Skeletal muscle tissue (tissue), 2 donors: Measurements from ENCODE around the gene SSBP1. TPM values are rescaled to one million over a fixed set of nuclear protein-coding genes. Genes with fewer than 3 reads are reported as not detected.

Experiments
- small RNA-seq: library from RNA; depleted of rRNA; stranded (forward); fragments of <200 nt; gene quantifications from one replicate; pipeline ENCODE3, GENCODE V24; 2014
- total RNA-seq: library from RNA; depleted of rRNA; stranded (reverse); fragments of >200 nt; gene quantifications from one replicate; pipeline ENCODE4 v1.2.3, GENCODE V29; 2014

SSBP1 gene
- total RNA-seq, 1 donor from 2014 or later = 101 TPM

Small RNAs within 50 kb of the gene (small RNA-seq; reads per million reads assigned to genes)
- gene RNU1-82P = not detected

Other genes with a start within 250 kb of the SSBP1 start
- gene AGK, start 186.9 kb upstream of the SSBP1 start, total RNA-seq = 18.8 TPM
- 11.5 TPM for gene DENND11, start 36.2 kb upstream of the SSBP1 start, total RNA-seq
- gene WEE2, start 30.0 kb upstream of the SSBP1 start, total RNA-seq = not detected
- gene TAS2R3, start 25.7 kb downstream of the SSBP1 start, total RNA-seq = 3.7 TPM
- gene TAS2R4, start 38.3 kb downstream of the SSBP1 start, total RNA-seq = 4.2 TPM
- 0.52 TPM for gene TAS2R5, start 51.9 kb downstream of the SSBP1 start, total RNA-seq
- gene PRSS37, start 103.1 kb downstream of the SSBP1 start, total RNA-seq = not detected
- 0.52 TPM for gene OR9A4, start 178.0 kb downstream of the SSBP1 start, total RNA-seq
- 0.52 TPM for gene CLEC5A, start 208.6 kb downstream of the SSBP1 start, total RNA-seq
- not detected for gene TAS2R38, start 235.4 kb downstream of the SSBP1 start, total RNA-seq